GM12878 (cell line): ENCODE data around the gene PXDC1. TPM values are rescaled to one million over a fixed set of nuclear protein-coding genes. Genes with fewer than 3 reads are reported as not detected.

Experiments
- ATAC-seq: fragments of 200-7000 bp; cut with Tn5 transposase; 3 replicates; pipeline ENCODE4 v1.9.1; 2020; ENCODE audit warnings: mild to moderate bottlenecking, moderate library complexity
- BruUV-seq: library from RNA; stranded (reverse); fragments of 400-500 nt; replicated peaks from 2 replicates; lab custom pipeline; 2021; lab: Mats Ljungman, UMichigan
- CTCF ChIA-PET: fragments of 300-600 bp; sonication (Branson Sonifier 250); formaldehyde crosslinking; extraction: SDS; loops from one replicate; lab custom pipeline; 2021; ENCODE audit warnings: inconsistent platforms; lab: Yijun Ruan, JAX
- POLR2A ChIA-PET: fragments of 350-600 bp; formaldehyde crosslinking; extraction: SDS; loops from one replicate; lab custom pipeline; 2021; ENCODE audit warnings: inconsistent platforms; lab: Charles Lee
- RAD21 ChIA-PET: fragments of 300-600 bp; sonication (Branson Sonifier 250); formaldehyde crosslinking; loops from one replicate; lab custom pipeline; 2023; ENCODE audit warnings: antibody characterized with exemption; ENCODE audit not compliant: unreplicated experiment; lab: Charles Lee
- SMC1A ChIA-PET: fragments of 300-600 bp; sonication (Branson Sonifier 250); formaldehyde crosslinking; loops from one replicate; lab custom pipeline; 2023; ENCODE audit not compliant: unreplicated experiment, uncharacterized antibody; lab: Charles Lee
- DNase-seq: peaks from one replicate; pipeline ENCODE4 v3.0.0-alpha.2; 2011; ENCODE audit warnings: low read depth, low spot score
- FAIRE-seq: peaks from 3 replicates; lab custom pipeline; 2011; peaks lifted over from hg19 to GRCh38; lab: Jason Lieb, UNC
- H2AFZ ChIP-seq: 2 replicates; pipeline ENCODE4 v1.6.0; 2011; ENCODE audit warnings: low read depth, low read length, control low read depth; ENCODE audit not compliant: control insufficient read depth
- H3K27ac ChIP-seq: 2 replicates; pipeline ENCODE4 v1.5.1; 2011; ENCODE audit warnings: control low read depth; ENCODE audit not compliant: control insufficient read depth, insufficient read depth
- H3K27me3 ChIP-seq, 2 experiments: replicated peaks in 1 of 2; 2 replicates each; pipeline versions ENCODE4 v1.6.0 to v1.6.1; 2011; ENCODE audit warnings: low read length in 1 of 2; ENCODE audit not compliant: control insufficient read depth in 2 of 2, insufficient read depth in 2 of 2
- H3K36me3 ChIP-seq, 2 experiments: 2 replicates each; pipeline ENCODE4 v1.5.1; 2011; ENCODE audit warnings: low read length in 1 of 2; ENCODE audit not compliant: control insufficient read depth in 2 of 2, insufficient read depth in 2 of 2
- H3K4me1 ChIP-seq: 2 replicates; pipeline ENCODE4 v1.6.1; 2011; ENCODE audit warnings: mild to moderate bottlenecking, low read length, moderate library complexity, mixed read lengths; ENCODE audit not compliant: control insufficient read depth, insufficient read depth
- H3K4me2 ChIP-seq: 2 replicates; pipeline ENCODE4 v1.6.0; 2011; ENCODE audit warnings: control low read depth; ENCODE audit not compliant: control insufficient read depth, insufficient read depth
- H3K4me3 ChIP-seq: fragments of 200-600 bp; sonication (generic); 2 replicates; pipeline ENCODE4 v1.5.1; 2016
- H3K79me2 ChIP-seq: 2 replicates; pipeline ENCODE4 v1.6.0; 2011; ENCODE audit warnings: low read length; ENCODE audit not compliant: control insufficient read depth, insufficient read depth
- H3K9ac ChIP-seq: 2 replicates; pipeline ENCODE4 v1.8.0; 2011; ENCODE audit warnings: low read length, control low read depth, mixed read lengths; ENCODE audit not compliant: control insufficient read depth, insufficient read depth
- H3K9me3 ChIP-seq: replicated peaks from 3 replicates; pipeline ENCODE4 v1.5.1; 2011; ENCODE audit warnings: mild to moderate bottlenecking, low read length; ENCODE audit not compliant: control insufficient read depth, insufficient read depth
- H4K20me1 ChIP-seq: 2 replicates; pipeline ENCODE4 v1.6.0; 2011; ENCODE audit not compliant: control insufficient read depth, insufficient read depth
- ZBED1 ChIP-seq: IDR thresholded peaks from 2 replicates; pipeline ENCODE4 v1.6.1; 2016; ENCODE audit warnings: borderline replicate concordance
- WGBS: methylation state at CpG from one replicate; pipeline ENCODE4 v1.1.6; 2016; ENCODE audit warnings: low lambda C conversion rate; ENCODE audit not compliant: insufficient replicate concordance, insufficient coverage; ENCODE audit errors: missing lambda C conversion rate; 5-methylcytosine and 5-hydroxymethylcytosine counted together
- in situ Hi-C: fragments of 300-500 bp; cut with MboI; formaldehyde crosslinking; loops from 9 replicates; pipeline ENCODE4 v1.14.3; 2018; ENCODE audit warnings: mixed read lengths
- intact Hi-C: fragments of 100-400 bp; cut with micrococcal nuclease; formaldehyde crosslinking; loops from one replicate; pipeline ENCODE4 v1.14.2; 2022; ENCODE audit not compliant: unreplicated experiment
- polyA plus RNA-seq, 11 experiments: library from polyadenylated mRNA; depleted of rRNA in 4 of 11; unstranded in 6 of 11; stranded (reverse) in 5 of 11; fragments of >200 nt; fragmentation: Nextera tagmentation in 4 of 11; fragmentation: Illumina TruSeq in 1 of 11; extraction: Ambion mirVana in 4 of 11; extraction: Trizol in 1 of 11; gene quantifications; 1 replicate in 1 of 11; 2 replicates in 10 of 11; pipeline versions ENCODE4 v1.2.1 to v1.2.3, GENCODE V29; 2011 to 2016; ENCODE audit warnings: inconsistent platforms in 2 of 11, missing spikeins in 2 of 11, low read depth in 1 of 11
- total RNA-seq, 4 experiments: library from RNA; depleted of rRNA in 3 of 4; stranded (reverse); fragments of >200 nt in 3 of 4; fragmentation: Illumina TruSeq in 1 of 4; extraction: Trizol in 1 of 4; gene quantifications; 2 replicates each; pipeline versions ENCODE4 v1.2.1 to v1.2.3, GENCODE V29; 2013 to 2021
- TF ChIP-seq, protein P1 (sequence below): fragments of 450-650 bp; formaldehyde crosslinking; IDR thresholded peaks from 2 replicates; pipeline ENCODE4 v1.4.0; 2020; ENCODE audit warnings: mild to moderate bottlenecking, moderate library complexity
- TF ChIP-seq, protein P2 (sequence below): fragments of 450-650 bp; IDR thresholded peaks from 2 replicates; pipeline ENCODE4 v1.6.1; 2017; ENCODE audit warnings: mild to moderate bottlenecking

Gene PXDC1
- total and polyA plus RNA-seq, 10 of the 15 experiments (the other 5 are each of a cell fraction or from before 2014, with no cell fraction given), result 0.03 to 0.72 (median 0.32) TPM; not detected in 2

DNA sequence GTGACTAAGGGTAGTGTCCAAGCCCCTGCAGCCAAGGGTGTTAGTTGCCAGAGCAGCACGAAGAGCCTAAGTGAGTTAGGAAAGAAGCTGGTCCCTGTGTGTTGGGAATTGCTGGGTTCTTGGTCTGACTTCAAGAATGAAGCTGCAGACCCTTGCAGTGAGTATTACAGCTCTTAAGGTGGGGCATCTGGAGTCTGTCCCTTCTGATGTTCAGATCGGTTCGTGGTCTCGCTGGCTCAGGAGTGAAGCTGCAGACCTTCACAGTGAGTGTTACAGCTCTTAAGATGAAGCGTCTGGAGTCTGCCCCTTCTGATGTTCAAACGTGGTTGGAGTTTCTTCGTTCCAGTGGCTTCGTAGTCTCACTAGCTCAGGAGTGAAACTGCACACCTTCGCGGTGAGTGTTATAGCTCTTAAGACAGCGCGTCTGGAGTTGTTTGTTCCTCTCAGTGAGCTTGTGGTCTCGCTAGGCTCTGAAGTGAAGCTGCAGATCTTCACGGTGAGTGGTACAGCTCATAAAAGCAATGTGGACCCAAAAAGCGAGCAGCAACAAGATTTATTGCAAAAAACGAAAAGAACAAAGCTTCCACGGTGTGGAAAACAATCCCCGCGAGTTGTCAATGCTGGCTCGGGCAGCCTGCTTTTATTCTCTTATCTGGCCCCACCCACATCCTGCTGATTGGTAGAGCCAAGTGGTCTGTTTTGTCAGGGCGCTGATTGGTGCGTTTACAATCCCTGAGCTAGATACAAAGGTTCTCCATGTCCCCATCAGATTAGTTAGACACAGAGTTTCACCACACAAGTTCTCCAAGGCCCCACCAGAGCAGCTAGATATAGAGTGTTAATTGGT lies 31.8 kb downstream of the PXDC1 start (continued):
- TF ChIP-seq, protein P1, sequence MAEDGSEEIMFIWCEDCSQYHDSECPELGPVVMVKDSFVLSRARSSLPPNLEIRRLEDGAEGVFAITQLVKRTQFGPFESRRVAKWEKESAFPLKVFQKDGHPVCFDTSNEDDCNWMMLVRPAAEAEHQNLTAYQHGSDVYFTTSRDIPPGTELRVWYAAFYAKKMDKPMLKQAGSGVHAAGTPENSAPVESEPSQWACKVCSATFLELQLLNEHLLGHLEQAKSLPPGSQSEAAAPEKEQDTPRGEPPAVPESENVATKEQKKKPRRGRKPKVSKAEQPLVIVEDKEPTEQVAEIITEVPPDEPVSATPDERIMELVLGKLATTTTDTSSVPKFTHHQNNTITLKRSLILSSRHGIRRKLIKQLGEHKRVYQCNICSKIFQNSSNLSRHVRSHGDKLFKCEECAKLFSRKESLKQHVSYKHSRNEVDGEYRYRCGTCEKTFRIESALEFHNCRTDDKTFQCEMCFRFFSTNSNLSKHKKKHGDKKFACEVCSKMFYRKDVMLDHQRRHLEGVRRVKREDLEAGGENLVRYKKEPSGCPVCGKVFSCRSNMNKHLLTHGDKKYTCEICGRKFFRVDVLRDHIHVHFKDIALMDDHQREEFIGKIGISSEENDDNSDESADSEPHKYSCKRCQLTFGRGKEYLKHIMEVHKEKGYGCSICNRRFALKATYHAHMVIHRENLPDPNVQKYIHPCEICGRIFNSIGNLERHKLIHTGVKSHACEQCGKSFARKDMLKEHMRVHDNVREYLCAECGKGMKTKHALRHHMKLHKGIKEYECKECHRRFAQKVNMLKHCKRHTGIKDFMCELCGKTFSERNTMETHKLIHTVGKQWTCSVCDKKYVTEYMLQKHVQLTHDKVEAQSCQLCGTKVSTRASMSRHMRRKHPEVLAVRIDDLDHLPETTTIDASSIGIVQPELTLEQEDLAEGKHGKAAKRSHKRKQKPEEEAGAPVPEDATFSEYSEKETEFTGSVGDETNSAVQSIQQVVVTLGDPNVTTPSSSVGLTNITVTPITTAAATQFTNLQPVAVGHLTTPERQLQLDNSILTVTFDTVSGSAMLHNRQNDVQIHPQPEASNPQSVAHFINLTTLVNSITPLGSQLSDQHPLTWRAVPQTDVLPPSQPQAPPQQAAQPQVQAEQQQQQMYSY (CRISPR knock-in tag), result no peak

DNA sequence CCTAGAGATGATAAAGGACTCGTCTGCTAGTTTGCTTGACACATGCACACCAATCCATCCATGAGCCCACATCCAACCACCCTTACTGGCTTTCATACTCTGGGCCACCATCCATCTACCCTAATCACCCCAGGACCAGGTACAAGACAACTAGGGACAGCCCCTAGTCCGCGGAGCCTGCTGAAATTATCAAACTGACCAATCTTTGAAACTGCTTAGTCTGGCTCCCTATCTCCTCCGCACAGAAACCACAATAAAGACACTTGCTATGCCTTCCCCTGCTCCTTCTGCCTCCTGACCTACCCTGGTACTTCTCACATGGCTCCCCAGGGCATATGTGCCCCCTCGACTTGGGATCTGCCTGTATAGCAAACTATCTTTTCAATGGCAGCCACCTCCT lies 33.1 kb downstream of the PXDC1 start:
- H3K9ac ChIP-seq, result no peak overlapping the region
- TF ChIP-seq ZBED1, result no peak
- TF ChIP-seq, protein P2, sequence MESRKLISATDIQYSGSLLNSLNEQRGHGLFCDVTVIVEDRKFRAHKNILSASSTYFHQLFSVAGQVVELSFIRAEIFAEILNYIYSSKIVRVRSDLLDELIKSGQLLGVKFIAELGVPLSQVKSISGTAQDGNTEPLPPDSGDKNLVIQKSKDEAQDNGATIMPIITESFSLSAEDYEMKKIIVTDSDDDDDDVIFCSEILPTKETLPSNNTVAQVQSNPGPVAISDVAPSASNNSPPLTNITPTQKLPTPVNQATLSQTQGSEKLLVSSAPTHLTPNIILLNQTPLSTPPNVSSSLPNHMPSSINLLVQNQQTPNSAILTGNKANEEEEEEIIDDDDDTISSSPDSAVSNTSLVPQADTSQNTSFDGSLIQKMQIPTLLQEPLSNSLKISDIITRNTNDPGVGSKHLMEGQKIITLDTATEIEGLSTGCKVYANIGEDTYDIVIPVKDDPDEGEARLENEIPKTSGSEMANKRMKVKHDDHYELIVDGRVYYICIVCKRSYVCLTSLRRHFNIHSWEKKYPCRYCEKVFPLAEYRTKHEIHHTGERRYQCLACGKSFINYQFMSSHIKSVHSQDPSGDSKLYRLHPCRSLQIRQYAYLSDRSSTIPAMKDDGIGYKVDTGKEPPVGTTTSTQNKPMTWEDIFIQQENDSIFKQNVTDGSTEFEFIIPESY, result no peak
- peaks cover 0 to 1% of the 10 kb centered on the region in 2 experiments; a peak in 1 of 4 replicates for H3K27me3 ChIP-seq
- FAIRE-seq, result no peak
- SMC1A ChIA-PET, result no interaction called here
- H3K4me3 ChIP-seq, result no peak overlapping the region
- CTCF ChIA-PET, result no interaction called here
- POLR2A ChIA-PET, result no interaction called here
- no peak for ATAC-seq
- WGBS, result 23% methylated on average over 5 of the region's 5 CpGs
- H3K36me3 ChIP-seq, result no peaks in the 10 kb centered on the region
- no peak overlapping the region for H3K4me2 ChIP-seq
- no peak overlapping the region for H3K27ac ChIP-seq
- in situ Hi-C loops (no loop called here), intact Hi-C loops (no loop called here)
- no peaks in the 10 kb centered on the region for H4K20me1 ChIP-seq
- no peaks in the 10 kb centered on the region for H3K79me2 ChIP-seq
- RAD21 ChIA-PET, result no interaction called here
- H3K4me1 ChIP-seq, result no peaks in the 10 kb centered on the region
- BruUV-seq, result no TSS peak
- no peak for DNase-seq
- H3K9me3 ChIP-seq, result no peaks in the 10 kb centered on the region; the same call in 2 of the 3 replicates
- H2AFZ ChIP-seq, result no peak overlapping the region
